GM12874 (cell line): ENCODE measurements around the gene PRRG1.

Experiments used
- CTCF ChIP-seq: IDR thresholded peaks from 2 replicates; pipeline ENCODE4 v1.5.1; 2011; ENCODE audit warnings: low read depth, mild to moderate bottlenecking, control low read depth, low read length, moderate library complexity; ENCODE audit not compliant: insufficient read depth

Gene PRRG1

GRCh38 chrX:37378830-37379229 lies 29.7 kb downstream of the PRRG1 start:
- TF ChIP-seq CTCF, result no peak

- TF ChIP-seq CTCF, result no peak
Observed at GRCh38 chrX:37380256-37380655, 31.1 kb downstream of the PRRG1 start.

- no peak for TF ChIP-seq CTCF
Observed at GRCh38 chrX:37380924-37381323, 31.8 kb downstream of the PRRG1 start.

GRCh38 chrX:37383313-37383712 lies 34.1 kb downstream of the PRRG1 start:
- no peak for TF ChIP-seq CTCF

- TF ChIP-seq CTCF, result no peak
Observed at GRCh38 chrX:37388413-37388812, 39.2 kb downstream of the PRRG1 start.

GRCh38 chrX:37405956-37406355 lies 56.8 kb downstream of the PRRG1 start:
- no peak for TF ChIP-seq CTCF

- no peak for TF ChIP-seq CTCF
Observed at GRCh38 chrX:37407736-37408135, 58.6 kb downstream of the PRRG1 start.

GRCh38 chrX:37409278-37409677 lies 60.1 kb downstream of the PRRG1 start:
- no peak for TF ChIP-seq CTCF
